Erythroblast (primary cell): ENCODE data around the gene MYO1D.

Experiments used
- GATA1 ChIP-seq: IDR thresholded peaks from 2 replicates; pipeline ENCODE4 v1.6.1; 2011; ENCODE audit warnings: low read depth, mild to moderate bottlenecking, control low read depth, low read length, moderate library complexity
- POLR2A ChIP-seq: IDR thresholded peaks from 2 replicates; pipeline ENCODE4 v1.6.1; 2011; ENCODE audit warnings: mild to moderate bottlenecking, low read length

DNA sequence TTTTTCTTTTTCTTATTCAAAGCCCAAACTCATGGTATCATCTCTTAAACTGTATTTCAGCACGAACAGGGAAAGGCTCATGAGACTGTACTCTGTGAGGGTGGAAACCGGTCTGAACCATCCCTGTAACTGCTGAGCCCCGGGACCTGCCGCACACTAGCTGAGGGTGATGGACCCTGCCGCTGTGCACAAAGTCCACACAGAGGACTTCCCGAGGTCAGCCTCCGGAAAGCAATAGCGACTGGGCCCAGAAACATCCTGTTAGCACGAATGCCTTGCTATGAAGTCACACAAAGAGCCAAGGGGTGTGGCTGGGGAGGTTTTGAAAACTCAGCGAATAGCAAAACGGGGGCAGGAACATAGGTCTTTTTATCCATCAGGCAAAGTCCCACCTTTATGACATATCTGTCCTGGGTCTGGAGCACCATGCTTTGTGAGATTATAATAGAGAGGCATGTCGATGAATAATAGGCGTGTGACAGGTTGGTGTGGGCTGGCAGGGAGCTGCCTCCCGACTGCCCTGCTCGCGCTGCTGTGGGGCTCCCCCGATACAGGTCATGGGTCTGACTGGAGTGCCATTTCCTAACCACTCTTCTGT, 356.7 kb downstream of the MYO1D start:
- TF ChIP-seq POLR2A (no peak), GATA1 (no peak)
